H7 (cell line): ENCODE measurements around the gene TPSAB1. TPM values are rescaled to one million over a fixed set of nuclear protein-coding genes. Genes with fewer than 3 reads are reported as not detected.
A peak's percentile ranks its signal among the peaks of the same experiment; 100 is the strongest.
"Not testable (repeated sequence)": the region's sequence is repeated elsewhere in the genome, so short reads cannot be mapped to it uniquely, and the experiment has no call there.

ENCODE experiments used
- DNase-seq: peaks from one replicate; pipeline ENCODE4 v3.0.0; 2012
- H3K27me3 ChIP-seq: 2 replicates; pipeline ENCODE4 v1.6.0; 2011; ENCODE audit warnings: mild to moderate bottlenecking, low read length; ENCODE audit not compliant: control insufficient read depth, insufficient read depth
- H3K36me3 ChIP-seq: replicated peaks from 2 replicates; pipeline ENCODE4 v1.5.1; 2011; ENCODE audit warnings: low read length; ENCODE audit not compliant: control insufficient read depth, insufficient read depth
- H3K4me3 ChIP-seq: 2 replicates; pipeline ENCODE4 v1.5.1; 2011; ENCODE audit warnings: low read depth, mild to moderate bottlenecking, control low read depth, low read length, moderate library complexity; ENCODE audit not compliant: insufficient read depth
- total RNA-seq: library from RNA; depleted of rRNA; stranded (reverse); fragments of >200 nt; shearing (Covaris generic); gene quantifications from 2 replicates; pipeline ENCODE4 v1.2.3, GENCODE V29; 2014

Gene TPSAB1
- total RNA-seq, 1 experiment from 2014 or later: not detected

GRCh38 chr16:1258906-1259759, 18.6 kb downstream of the TPSAB1 start:
- Histone ChIP-seq H3K36me3 (no peaks in the 10 kb centered on the region), H3K4me3 (no peak overlapping the region), H3K27me3 (peaks cover 10% of the 10 kb centered on the region; the same call in 1 of the 2 replicates)
- peak; percentile 78 for DNase-seq

GRCh38 chr16:1259760-1260068, 19.2 kb downstream of the TPSAB1 start:
- Histone ChIP-seq H3K27me3 (peaks cover 10% of the 10 kb centered on the region; the same call in 1 of the 2 replicates), H3K4me3 (no peak overlapping the region), H3K36me3 (no peaks in the 10 kb centered on the region)
- DNase-seq: no peak

GRCh38 chr16:1260101-1260680, 19.7 kb downstream of the TPSAB1 start:
- peak; percentile 74 for DNase-seq
- H3K27me3 ChIP-seq: peaks cover 10% of the 10 kb centered on the region; the same call in 1 of the 2 replicates
- no peaks in the 10 kb centered on the region for H3K36me3 ChIP-seq
- no peak overlapping the region for H3K4me3 ChIP-seq

- DNase-seq: peak; percentile 86
- H3K27me3 ChIP-seq: peaks cover 10% of the 10 kb centered on the region; the same call in 1 of the 2 replicates
- H3K36me3 ChIP-seq: no peaks in the 10 kb centered on the region
Observed at GRCh38 chr16:1261131-1261892, 20.8 kb downstream of the TPSAB1 start.

GRCh38 chr16:1262210-1262845, 21.8 kb downstream of the TPSAB1 start:
- no peak for DNase-seq
- H3K36me3 ChIP-seq: no peaks in the 10 kb centered on the region
- no peak overlapping the region for H3K4me3 ChIP-seq
- H3K27me3 ChIP-seq: peaks cover 10% of the 10 kb centered on the region; the same call in 1 of the 2 replicates

More at GRCh38 chr16:1261131-1261892, 20.8 kb downstream of the TPSAB1 start:
- H3K4me3 ChIP-seq: no peak overlapping the region

GRCh38 chr16:1262846-1263221, 22.3 kb downstream of the TPSAB1 start:
- no peak for DNase-seq
- H3K36me3 ChIP-seq: no peaks in the 10 kb centered on the region
- no peak overlapping the region for H3K4me3 ChIP-seq
- peaks cover 10% of the 10 kb centered on the region; the same call in 1 of the 2 replicates for H3K27me3 ChIP-seq

- no peak for DNase-seq
- no peak overlapping the region for H3K4me3 ChIP-seq
- H3K36me3 ChIP-seq: no peaks in the 10 kb centered on the region
- H3K27me3 ChIP-seq: peaks cover 10% of the 10 kb centered on the region; the same call in 1 of the 2 replicates
Observed at GRCh38 chr16:1263591-1264344, 23.3 kb downstream of the TPSAB1 start.

GRCh38 chr16:1264345-1265089, 24.0 kb downstream of the TPSAB1 start:
- no peak for DNase-seq
- H3K4me3 ChIP-seq: no peak overlapping the region
- peaks cover 4% of the 10 kb centered on the region; the same call in 1 of the 2 replicates for H3K27me3 ChIP-seq
- no peaks in the 10 kb centered on the region for H3K36me3 ChIP-seq

- Histone ChIP-seq H3K36me3 (no peaks in the 10 kb centered on the region), H3K27me3 (peaks cover 2% of the 10 kb centered on the region; the same call in 1 of the 2 replicates), H3K4me3 (no peak overlapping the region)
- DNase-seq: no peak
Observed at GRCh38 chr16:1265090-1265630, 24.7 kb downstream of the TPSAB1 start.

GRCh38 chr16:1265826-1266225, 25.3 kb downstream of the TPSAB1 start:
- Histone ChIP-seq H3K4me3 (no peak overlapping the region), H3K36me3 (no peaks in the 10 kb centered on the region), H3K27me3 (peaks cover 2% of the 10 kb centered on the region; the same call in 1 of the 2 replicates)
- no peak for DNase-seq

GRCh38 chr16:1269418-1269817, 28.9 kb downstream of the TPSAB1 start:
- H3K36me3 ChIP-seq, DNase-seq, H3K4me3 ChIP-seq, H3K27me3 ChIP-seq: not testable (repeated sequence)

- no peak for DNase-seq
- H3K27me3 ChIP-seq: no peaks in the 10 kb centered on the region
- no peaks in the 10 kb centered on the region for H3K36me3 ChIP-seq
- no peak overlapping the region for H3K4me3 ChIP-seq
Observed at GRCh38 chr16:1271380-1271723, 30.8 kb downstream of the TPSAB1 start.

- not testable (repeated sequence) for H3K36me3 ChIP-seq, DNase-seq, H3K27me3 ChIP-seq, H3K4me3 ChIP-seq
Observed at GRCh38 chr16:1271724-1272413, 31.4 kb downstream of the TPSAB1 start.
